SU-DHL-6 (cell line): ENCODE results near the gene TMEM117.
"Not testable (repeated sequence)": the region's sequence is repeated elsewhere in the genome, so short reads cannot be mapped to it uniquely, and the experiment has no call there.

Experiments used
- H2AFZ ChIP-seq: fragments of 200-600 bp; sonication (generic); 2 replicates; pipeline ENCODE4 v1.6.1; 2014; ENCODE audit warnings: low read depth, mild to moderate bottlenecking, moderate library complexity, mixed read lengths, antibody characterized with exemption, low read length; ENCODE audit not compliant: severe bottlenecking
- H3F3A ChIP-seq: fragments of 200-600 bp; shearing (Covaris generic); 2 replicates; pipeline ENCODE4 v1.6.0; 2016; ENCODE audit warnings: antibody characterized with exemption, mild to moderate bottlenecking; ENCODE audit not compliant: insufficient read depth
- H3K27ac ChIP-seq: fragments of 200-600 bp; sonication (generic); 2 replicates; pipeline ENCODE4 v1.5.1; 2016; ENCODE audit warnings: low read depth, mild to moderate bottlenecking, low read length, moderate library complexity, mixed read lengths
- H3K27me3 ChIP-seq: fragments of 200-600 bp; sonication (generic), shearing (Covaris generic); 2 replicates; pipeline ENCODE4 v1.6.0; 2014; ENCODE audit warnings: mild to moderate bottlenecking, low read length
- H3K36me3 ChIP-seq: fragments of 200-600 bp; sonication (generic); 2 replicates; pipeline ENCODE4 v1.6.1; 2014; ENCODE audit warnings: mild to moderate bottlenecking, low read length, mixed read lengths
- H3K4me2 ChIP-seq: fragments of 300-600, 200-600 bp; shearing (Covaris generic), sonication (generic); 2 replicates; pipeline ENCODE4 v1.6.0; 2014; ENCODE audit warnings: low read length, low read depth, mild to moderate bottlenecking; ENCODE audit not compliant: poor library complexity, severe bottlenecking
- H3K4me3 ChIP-seq: fragments of 200-600 bp; sonication (generic); 2 replicates; pipeline ENCODE4 v1.5.1; 2014; ENCODE audit warnings: antibody characterized with exemption, low read length, mild to moderate bottlenecking, mixed read lengths; ENCODE audit not compliant: insufficient read depth, poor library complexity, severe bottlenecking
- H3K79me2 ChIP-seq: fragments of 200-600 bp; sonication (generic); 2 replicates; pipeline ENCODE4 v1.6.1; 2014; ENCODE audit warnings: mild to moderate bottlenecking, low read length, moderate library complexity; ENCODE audit not compliant: insufficient read depth
- H3K9ac ChIP-seq: fragments of 200-600 bp; sonication (generic); 2 replicates; pipeline ENCODE4 v1.7.0; 2014; ENCODE audit warnings: mild to moderate bottlenecking, low read length
- H3K9me2 ChIP-seq: fragments of 200-600 bp; sonication (generic); replicated peaks from 2 replicates; pipeline ENCODE4 v1.6.1; 2014; ENCODE audit warnings: low read length; ENCODE audit not compliant: insufficient read depth
- H3K9me3 ChIP-seq: fragments of 200-600 bp; sonication (generic); 2 replicates; pipeline ENCODE4 v1.6.1; 2014; ENCODE audit warnings: low read length, mixed read lengths; ENCODE audit not compliant: insufficient read depth
- H4K20me1 ChIP-seq: fragments of 200-600 bp; sonication (generic); 2 replicates; pipeline ENCODE4 v1.6.1; 2014; ENCODE audit warnings: low read depth, mild to moderate bottlenecking, antibody characterized with exemption, low read length, moderate library complexity, mixed read lengths
- EZH2phosphoT487 ChIP-seq: fragments of 200-600 bp; sonication (generic), shearing (Covaris generic); conservative IDR thresholded peaks from 2 replicates; pipeline ENCODE4 v1.6.1; 2018; ENCODE audit warnings: mild to moderate bottlenecking, antibody characterized with exemption, low read length, moderate library complexity, mixed read lengths
- TF ChIP-seq, protein P1 (sequence below): fragments of 200-600 bp; sonication (generic); IDR thresholded peaks from one replicate; pipeline ENCODE4 v1.5.1; 2017; ENCODE audit warnings: antibody characterized with exemption, mild to moderate bottlenecking, low read length, moderate library complexity; ENCODE audit not compliant: insufficient read depth, poor library complexity, severe bottlenecking

TMEM117 gene

DNA sequence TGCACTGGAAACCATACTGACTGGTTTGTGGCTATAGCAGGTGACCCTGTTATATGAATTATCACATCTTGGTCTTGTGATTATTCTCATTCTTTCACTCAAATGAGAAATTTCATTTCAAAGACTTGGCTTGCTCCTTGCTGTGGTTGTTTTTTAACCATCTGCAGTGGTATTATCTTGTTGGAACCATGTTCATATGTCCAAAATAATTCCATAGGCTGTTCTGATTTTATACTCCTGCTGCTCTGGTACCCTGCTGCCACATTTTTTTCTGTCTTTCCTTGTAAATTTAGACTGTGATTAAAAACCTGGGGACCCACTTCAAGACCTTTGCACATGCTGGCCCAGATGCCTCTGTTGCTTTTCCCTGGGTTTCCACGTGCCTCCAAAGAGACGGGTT, 190.2 kb downstream of the TMEM117 start:
- no peak overlapping the region for H3K4me2 ChIP-seq
- H2AFZ ChIP-seq = no peak overlapping the region
- no peaks in the 10 kb centered on the region for H4K20me1 ChIP-seq
- no peak overlapping the region for H3K27ac ChIP-seq
- no peak for TF ChIP-seq EZH2phosphoT487
- TF ChIP-seq, protein P1, sequence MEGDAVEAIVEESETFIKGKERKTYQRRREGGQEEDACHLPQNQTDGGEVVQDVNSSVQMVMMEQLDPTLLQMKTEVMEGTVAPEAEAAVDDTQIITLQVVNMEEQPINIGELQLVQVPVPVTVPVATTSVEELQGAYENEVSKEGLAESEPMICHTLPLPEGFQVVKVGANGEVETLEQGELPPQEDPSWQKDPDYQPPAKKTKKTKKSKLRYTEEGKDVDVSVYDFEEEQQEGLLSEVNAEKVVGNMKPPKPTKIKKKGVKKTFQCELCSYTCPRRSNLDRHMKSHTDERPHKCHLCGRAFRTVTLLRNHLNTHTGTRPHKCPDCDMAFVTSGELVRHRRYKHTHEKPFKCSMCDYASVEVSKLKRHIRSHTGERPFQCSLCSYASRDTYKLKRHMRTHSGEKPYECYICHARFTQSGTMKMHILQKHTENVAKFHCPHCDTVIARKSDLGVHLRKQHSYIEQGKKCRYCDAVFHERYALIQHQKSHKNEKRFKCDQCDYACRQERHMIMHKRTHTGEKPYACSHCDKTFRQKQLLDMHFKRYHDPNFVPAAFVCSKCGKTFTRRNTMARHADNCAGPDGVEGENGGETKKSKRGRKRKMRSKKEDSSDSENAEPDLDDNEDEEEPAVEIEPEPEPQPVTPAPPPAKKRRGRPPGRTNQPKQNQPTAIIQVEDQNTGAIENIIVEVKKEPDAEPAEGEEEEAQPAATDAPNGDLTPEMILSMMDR = no peak
- no peaks in the 10 kb centered on the region for H3K79me2 ChIP-seq
- H3K27me3 ChIP-seq = no peaks in the 10 kb centered on the region
- no peaks in the 10 kb centered on the region for H3K9me2 ChIP-seq
- no peaks in the 10 kb centered on the region for H3K36me3 ChIP-seq
- H3K9me3 ChIP-seq = peaks cover 6% of the 10 kb centered on the region; the same call in 1 of the 2 replicates
- no peak overlapping the region for H3K9ac ChIP-seq
- H3F3A ChIP-seq = no peaks in the 10 kb centered on the region; the same call in 1 of the 2 replicates
- no peak overlapping the region for H3K4me3 ChIP-seq

DNA sequence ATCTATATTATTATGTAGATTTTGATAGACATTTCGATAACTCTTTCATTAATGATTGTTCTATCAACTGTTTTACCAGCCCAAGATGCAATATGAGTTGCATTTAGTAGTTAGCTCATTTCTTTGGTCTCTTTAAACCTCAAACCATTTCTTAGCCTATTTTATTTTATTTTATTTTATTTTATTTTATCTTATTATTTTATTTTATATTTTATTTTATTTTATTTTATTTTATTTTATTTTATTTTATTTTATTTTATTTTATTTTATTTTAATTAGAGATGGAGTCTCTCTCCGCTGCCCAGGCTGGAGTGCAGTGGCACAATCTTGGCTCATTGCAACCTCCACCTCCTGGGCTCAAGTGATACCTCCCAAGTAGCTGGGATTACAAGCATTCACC, 191.0 kb downstream of the TMEM117 start:
- H3K4me2 ChIP-seq, H3K27ac ChIP-seq, H3F3A ChIP-seq, H3K9me2 ChIP-seq, H3K36me3 ChIP-seq, H3K79me2 ChIP-seq, H3K4me3 ChIP-seq, H2AFZ ChIP-seq, H4K20me1 ChIP-seq, H3K9ac ChIP-seq, H3K27me3 ChIP-seq: not testable (repeated sequence)
- peaks cover 13% of the 10 kb centered on the region; the same call in 1 of the 2 replicates for H3K9me3 ChIP-seq

DNA sequence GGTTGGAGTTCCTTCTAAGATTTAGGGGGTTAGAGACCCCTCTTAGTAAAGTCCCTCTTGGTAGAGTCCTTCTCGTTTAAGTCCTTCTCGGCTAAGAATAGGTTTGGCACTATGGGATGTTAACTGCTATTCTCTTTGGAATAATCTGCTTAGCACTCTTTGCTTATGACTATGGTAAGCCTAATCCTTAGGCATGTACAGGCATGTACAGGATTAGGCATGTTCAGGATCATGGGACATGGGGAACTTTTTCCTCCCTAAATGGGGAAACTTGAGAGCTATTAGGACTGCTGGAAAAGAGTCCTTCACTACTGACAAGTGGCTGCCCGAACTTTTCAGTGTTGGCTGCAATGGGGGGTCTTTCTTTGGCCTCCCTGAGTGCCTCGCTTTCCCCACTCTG, 193.3 kb downstream of the TMEM117 start:
- Histone ChIP-seq H4K20me1 (no peaks in the 10 kb centered on the region), H3K27me3 (no peaks in the 10 kb centered on the region), H3K4me2 (no peak overlapping the region), H3F3A (no peaks in the 10 kb centered on the region), H3K9ac (no peak overlapping the region), H3K79me2 (no peaks in the 10 kb centered on the region), H3K27ac (no peak overlapping the region), H3K36me3 (no peaks in the 10 kb centered on the region; the same call in 1 of the 2 replicates), H3K4me3 (no peak overlapping the region), H3K9me3 (peaks cover 18% of the 10 kb centered on the region; the same call in 1 of the 2 replicates), H2AFZ (no peak overlapping the region), H3K9me2 (no peaks in the 10 kb centered on the region)
- TF ChIP-seq, protein P1 = no peak
- TF ChIP-seq EZH2phosphoT487 = no peak

DNA sequence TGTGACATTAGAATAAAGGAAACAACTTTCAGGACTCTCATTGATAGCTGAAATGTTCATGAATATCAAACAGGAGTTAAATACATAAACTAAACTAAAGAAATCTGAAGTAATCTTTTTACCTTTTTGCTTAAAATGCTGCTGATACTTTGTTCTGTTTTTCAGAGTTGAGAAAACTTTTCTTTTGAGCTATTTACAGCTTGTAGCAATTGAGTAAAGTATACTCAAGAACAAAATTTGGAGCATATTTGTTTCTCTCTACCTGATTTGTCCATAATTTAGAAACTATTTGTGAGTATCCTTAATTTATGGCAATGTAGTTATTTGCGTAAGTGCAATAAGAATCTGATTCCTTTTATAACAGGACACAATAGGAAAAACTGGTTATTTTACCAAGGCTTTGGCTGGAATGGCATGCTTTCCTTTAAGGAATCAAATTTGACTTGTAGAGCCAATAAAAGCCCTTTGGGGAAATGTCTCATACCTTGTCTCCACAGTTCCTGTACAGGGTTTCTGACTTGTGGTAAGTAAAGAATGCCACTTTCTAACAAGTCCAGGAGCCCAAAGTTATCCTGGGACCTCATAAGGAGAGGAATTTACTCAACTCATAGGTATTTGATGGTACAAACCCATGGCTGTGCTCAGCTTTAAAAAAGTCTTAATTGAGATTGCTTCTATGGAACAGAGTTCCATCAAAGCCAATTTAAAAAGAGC, 195.7 kb downstream of the TMEM117 start:
- Histone ChIP-seq H4K20me1 (no peaks in the 10 kb centered on the region), H3K27me3 (no peaks in the 10 kb centered on the region), H3K36me3 (no peaks in the 10 kb centered on the region; the same call in 1 of the 2 replicates), H3F3A (no peaks in the 10 kb centered on the region), H3K4me3 (no peak overlapping the region), H3K79me2 (no peaks in the 10 kb centered on the region), H3K9me2 (no peaks in the 10 kb centered on the region), H2AFZ (no peak overlapping the region), H3K27ac (no peak overlapping the region), H3K9ac (no peak overlapping the region), H3K4me2 (no peak overlapping the region), H3K9me3 (peaks cover 18% of the 10 kb centered on the region; the same call in 1 of the 2 replicates)
- TF ChIP-seq EZH2phosphoT487 = no peak
- TF ChIP-seq, protein P1 = no peak
